ENCODE measurements around the gene ERAP2. TPM values are rescaled to one million over a fixed set of nuclear protein-coding genes. Genes with fewer than 3 reads are reported as not detected.
"Not testable (repeated sequence)": the region's sequence is repeated elsewhere in the genome, so short reads cannot be mapped to it uniquely, and the experiment has no call there.

The ERAP2 gene
- 10.7 TPM for total RNA-seq
- long read RNA-seq, full-length matches to known transcripts, result 5 of 20 reads
- long read RNA-seq, partial matches to known transcripts, result 11 of 20 reads
- long read RNA-seq, other reads (novel, unspliced or antisense), result 4 of 20 reads

GRCh38 chr5:96876292-96876850 is at the start of gene ERAP2:
Gene ERAP2, plus strand, starts transcription at chr5:96876500. Its CDS starts 3,186 bp downstream, at chr5:96879686.
- no peak for DNase-seq (ENCODE audit: low spot score)

GRCh38 chr5:96829297-96829696 is 47.0 kb upstream of the ERAP2 start:
- DNase-seq (ENCODE audit: low spot score), result no peak

- no peak for DNase-seq (ENCODE audit: low spot score)
Observed at GRCh38 chr5:96834016-96834415, 42.3 kb upstream of the ERAP2 start.

GRCh38 chr5:96835791-96836191 is 40.5 kb upstream of the ERAP2 start:
- no peak for DNase-seq (ENCODE audit: low spot score)

- no peak for DNase-seq (ENCODE audit: low spot score)
Observed at GRCh38 chr5:96836817-96837216, 39.5 kb upstream of the ERAP2 start.

- DNase-seq (ENCODE audit: low spot score), result no peak
Observed at GRCh38 chr5:96837303-96837702, 39.0 kb upstream of the ERAP2 start.

GRCh38 chr5:96838201-96839070 is 37.9 kb upstream of the ERAP2 start:
- DNase-seq (ENCODE audit: low spot score), result no peak

GRCh38 chr5:96839071-96839592 is 37.2 kb upstream of the ERAP2 start:
- DNase-seq (ENCODE audit: low spot score), result no peak

GRCh38 chr5:96841931-96842330 is 34.4 kb upstream of the ERAP2 start:
- not testable (repeated sequence) for DNase-seq (ENCODE audit: low spot score)

GRCh38 chr5:96843140-96843539 is 33.2 kb upstream of the ERAP2 start:
- DNase-seq (ENCODE audit: low spot score), result no peak

- no peak for DNase-seq (ENCODE audit: low spot score)
Observed at GRCh38 chr5:96844481-96844990, 31.8 kb upstream of the ERAP2 start.

- no peak for DNase-seq (ENCODE audit: low spot score)
Observed at GRCh38 chr5:96851312-96852062, 24.8 kb upstream of the ERAP2 start.

- DNase-seq (ENCODE audit: low spot score), result no peak
Observed at GRCh38 chr5:96852759-96853158, 23.5 kb upstream of the ERAP2 start.

- no peak for DNase-seq (ENCODE audit: low spot score)
Observed at GRCh38 chr5:96854067-96854466, 22.2 kb upstream of the ERAP2 start.

GRCh38 chr5:96855031-96855872 is 21.0 kb upstream of the ERAP2 start:
- no peak for DNase-seq (ENCODE audit: low spot score)

- no peak for DNase-seq (ENCODE audit: low spot score)
Observed at GRCh38 chr5:96856371-96856770, 19.9 kb upstream of the ERAP2 start.

- no peak for DNase-seq (ENCODE audit: low spot score)
Observed at GRCh38 chr5:96857454-96857853, 18.8 kb upstream of the ERAP2 start.

GRCh38 chr5:96857924-96858323 is 18.4 kb upstream of the ERAP2 start:
- no peak for DNase-seq (ENCODE audit: low spot score)

GRCh38 chr5:96859375-96859774 is 16.9 kb upstream of the ERAP2 start:
- no peak for DNase-seq (ENCODE audit: low spot score)

- DNase-seq (ENCODE audit: low spot score), result no peak
Observed at GRCh38 chr5:96861076-96861475, 15.2 kb upstream of the ERAP2 start.
